VCaP (cell line): ENCODE measurements around the gene VCAN.

ENCODE experiments used
- H3K27ac ChIP-seq: fragments of 450-650 bp; 2 replicates; pipeline ENCODE4 v1.5.1; 2017
- CTCF ChIP-seq: fragments of 450-650 bp; conservative IDR thresholded peaks from 2 replicates; pipeline ENCODE4 v1.5.1; 2017; ENCODE audit warnings: mild to moderate bottlenecking, moderate library complexity

Gene VCAN

DNA sequence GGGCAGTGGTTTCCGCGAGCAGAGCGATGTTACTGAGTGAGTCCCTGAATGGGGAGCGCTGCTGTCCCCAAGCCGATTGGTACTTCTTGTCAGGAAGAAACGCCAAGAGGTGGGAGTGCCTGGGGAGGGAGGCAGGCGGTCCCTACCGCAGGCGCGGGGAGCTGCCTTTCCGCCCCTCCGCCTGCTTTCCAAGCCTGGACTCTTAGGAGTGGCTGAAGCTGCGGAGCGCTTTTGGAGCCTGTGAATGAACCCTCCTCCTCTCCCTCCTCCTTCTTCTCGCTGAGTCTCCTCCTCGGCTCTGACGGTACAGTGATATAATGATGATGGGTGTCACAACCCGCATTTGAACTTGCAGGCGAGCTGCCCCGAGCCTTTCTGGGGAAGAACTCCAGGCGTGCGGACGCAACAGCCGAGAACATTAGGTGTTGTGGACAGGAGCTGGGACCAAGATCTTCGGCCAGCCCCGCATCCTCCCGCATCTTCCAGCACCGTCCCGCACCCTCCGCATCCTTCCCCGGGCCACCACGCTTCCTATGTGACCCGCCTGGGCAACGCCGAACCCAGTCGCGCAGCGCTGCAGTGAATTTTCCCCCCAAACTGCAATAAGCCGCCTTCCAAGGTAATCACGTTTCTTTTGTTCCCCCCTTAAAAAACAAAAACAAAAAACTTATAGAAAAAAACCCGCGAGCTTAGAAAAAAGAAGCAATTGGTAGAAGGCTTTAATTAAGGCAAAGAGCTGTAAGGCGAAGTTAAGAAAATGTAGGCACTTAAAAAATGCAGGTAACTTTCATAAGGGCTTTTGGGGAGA, at the start of gene VCAN:
VCAN (plus strand) TSS at position 340 of the 808 bp plus-strand sequence. CDS start 11,775 bp downstream, outside the sequence.
- no peak within 1 kb of the TSS for H3K27ac ChIP-seq
- no peak for TF ChIP-seq CTCF

GRCh38 chr5:83422284-83422683, 49.3 kb upstream of the VCAN start:
- no peak for TF ChIP-seq CTCF
- H3K27ac ChIP-seq: no peak overlapping the region

- TF ChIP-seq CTCF: no peak
- H3K27ac ChIP-seq: no peak overlapping the region
These were observed 44.7 kb upstream of the VCAN start for GRCh38 chr5:83426855-83427254.

DNA sequence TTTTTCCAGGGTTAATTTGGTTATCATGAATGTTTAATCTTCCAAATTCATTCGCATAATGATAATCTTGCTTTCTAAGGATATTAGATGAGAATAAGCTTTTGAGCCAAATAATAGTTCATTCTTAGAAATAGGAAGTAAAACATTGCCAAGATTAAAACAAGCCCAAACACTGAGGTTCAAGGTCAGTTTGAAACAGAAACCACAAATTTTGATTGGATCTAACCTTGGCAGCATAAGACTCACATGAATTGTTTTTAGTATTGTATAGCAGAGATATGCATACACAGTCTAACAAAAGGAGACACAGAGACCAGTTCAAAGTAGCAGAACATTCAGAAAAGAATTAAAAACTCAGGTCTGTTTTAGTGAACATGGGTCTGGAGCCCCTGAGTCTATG, 43.4 kb upstream of the VCAN start:
- TF ChIP-seq CTCF: no peak

DNA sequence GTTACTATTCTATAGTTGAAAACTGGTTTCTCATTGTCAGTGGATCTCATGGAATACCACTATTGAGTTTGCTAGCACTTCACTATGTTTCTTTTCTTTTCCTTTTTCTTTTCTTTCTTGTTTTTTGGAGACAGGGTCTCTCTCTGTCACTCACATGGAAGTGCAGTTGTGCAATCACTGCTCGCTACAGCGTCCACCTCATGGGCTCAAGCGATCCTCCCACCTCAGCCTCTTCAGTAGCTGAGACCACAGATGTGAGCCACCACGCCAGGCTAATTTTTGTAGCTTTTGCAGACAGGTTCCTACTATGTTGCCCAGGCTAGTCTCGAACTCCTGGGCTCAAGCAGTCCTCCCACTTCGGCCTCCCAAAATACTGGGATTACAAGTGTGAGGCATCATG, 42.7 kb upstream of the VCAN start:
- H3K27ac ChIP-seq: no peak overlapping the region
- TF ChIP-seq CTCF: no peak

More for the DNA sequence above, 43.4 kb upstream of the VCAN start:
- H3K27ac ChIP-seq: no peak overlapping the region

DNA sequence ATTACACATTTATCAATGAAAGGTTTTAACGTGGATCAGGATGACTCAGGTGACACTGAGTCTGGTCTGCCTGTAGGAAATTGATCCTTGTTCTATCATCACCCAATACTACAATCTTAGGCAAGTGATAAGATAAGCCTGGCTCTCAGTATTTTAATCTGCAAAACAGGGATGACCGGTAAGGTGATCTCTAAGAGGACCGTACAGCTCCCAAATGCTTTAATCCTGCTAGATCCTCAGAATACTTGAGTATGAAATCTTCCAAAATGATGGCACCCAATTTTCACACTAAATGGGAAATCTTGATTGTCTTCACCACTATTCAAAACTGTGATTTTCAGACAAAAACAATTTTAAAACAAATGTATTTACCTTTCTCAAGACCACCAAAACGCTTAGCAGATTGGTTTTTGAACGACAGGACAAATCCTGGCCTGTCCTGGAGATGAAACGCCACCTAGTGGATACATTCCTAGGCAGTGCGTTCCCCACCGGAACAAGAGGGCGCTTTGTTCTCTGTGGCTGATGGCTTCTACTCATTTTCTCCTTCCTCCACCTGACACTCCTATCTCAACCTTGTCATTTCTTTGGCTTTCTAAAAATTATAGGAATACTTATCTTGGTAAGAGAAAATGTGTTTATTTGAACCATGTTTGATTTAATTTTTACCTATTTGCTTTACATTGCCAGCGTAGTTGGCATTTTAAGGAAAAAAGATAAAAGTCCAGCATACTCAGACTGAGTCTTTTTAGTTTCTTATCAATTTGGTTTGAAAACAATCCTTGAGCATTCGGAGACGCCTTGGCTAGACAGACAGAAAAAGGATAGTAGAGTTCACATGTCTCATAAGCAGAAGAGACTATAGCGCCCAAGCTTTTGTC, 41.2 kb upstream of the VCAN start:
- peak; percentile 85 for TF ChIP-seq CTCF
- H3K27ac ChIP-seq: no peak overlapping the region

GRCh38 chr5:83433891-83434290, 37.7 kb upstream of the VCAN start:
- no peak for TF ChIP-seq CTCF
- no peak overlapping the region for H3K27ac ChIP-seq
